GM12878 (cell line): ENCODE measurements around the gene ZFYVE19. TPM values are rescaled to one million over a fixed set of nuclear protein-coding genes. Genes with fewer than 3 reads are reported as not detected.

Source experiments
- ATAC-seq: fragments of 200-7000 bp; cut with Tn5 transposase; 3 replicates; pipeline ENCODE4 v1.9.1; 2020; ENCODE audit warnings: mild to moderate bottlenecking, moderate library complexity
- BruUV-seq: library from RNA; stranded (reverse); fragments of 400-500 nt; replicated peaks from 2 replicates; lab custom pipeline; 2021; lab: Mats Ljungman, UMichigan
- CTCF ChIA-PET: fragments of 300-600 bp; sonication (Branson Sonifier 250); formaldehyde crosslinking; extraction: SDS; loops from one replicate; lab custom pipeline; 2021; ENCODE audit warnings: inconsistent platforms; lab: Yijun Ruan, JAX
- POLR2A ChIA-PET: fragments of 350-600 bp; formaldehyde crosslinking; extraction: SDS; loops from one replicate; lab custom pipeline; 2021; ENCODE audit warnings: inconsistent platforms; lab: Charles Lee
- RAD21 ChIA-PET: fragments of 300-600 bp; sonication (Branson Sonifier 250); formaldehyde crosslinking; loops from one replicate; lab custom pipeline; 2023; ENCODE audit warnings: antibody characterized with exemption; ENCODE audit not compliant: unreplicated experiment; lab: Charles Lee
- SMC1A ChIA-PET: fragments of 300-600 bp; sonication (Branson Sonifier 250); formaldehyde crosslinking; loops from one replicate; lab custom pipeline; 2023; ENCODE audit not compliant: unreplicated experiment, uncharacterized antibody; lab: Charles Lee
- DNase-seq: peaks from one replicate; pipeline ENCODE4 v3.0.0-alpha.2; 2011; ENCODE audit warnings: low read depth, low spot score
- FAIRE-seq: peaks from 3 replicates; lab custom pipeline; 2011; peaks lifted over from hg19 to GRCh38; lab: Jason Lieb, UNC
- H2AFZ ChIP-seq: 2 replicates; pipeline ENCODE4 v1.6.0; 2011; ENCODE audit warnings: low read depth, low read length, control low read depth; ENCODE audit not compliant: control insufficient read depth
- H3K27ac ChIP-seq: 2 replicates; pipeline ENCODE4 v1.5.1; 2011; ENCODE audit warnings: control low read depth; ENCODE audit not compliant: control insufficient read depth, insufficient read depth
- H3K27me3 ChIP-seq, 2 experiments: replicated peaks in 1 of 2; 2 replicates each; pipeline versions ENCODE4 v1.6.0 to v1.6.1; 2011; ENCODE audit warnings: low read length in 1 of 2; ENCODE audit not compliant: control insufficient read depth in 2 of 2, insufficient read depth in 2 of 2
- H3K36me3 ChIP-seq, 2 experiments: 2 replicates each; pipeline ENCODE4 v1.5.1; 2011; ENCODE audit warnings: low read length in 1 of 2; ENCODE audit not compliant: control insufficient read depth in 2 of 2, insufficient read depth in 2 of 2
- H3K4me1 ChIP-seq: 2 replicates; pipeline ENCODE4 v1.6.1; 2011; ENCODE audit warnings: mild to moderate bottlenecking, low read length, moderate library complexity, mixed read lengths; ENCODE audit not compliant: control insufficient read depth, insufficient read depth
- H3K4me2 ChIP-seq: 2 replicates; pipeline ENCODE4 v1.6.0; 2011; ENCODE audit warnings: control low read depth; ENCODE audit not compliant: control insufficient read depth, insufficient read depth
- H3K4me3 ChIP-seq: fragments of 200-600 bp; sonication (generic); 2 replicates; pipeline ENCODE4 v1.5.1; 2016
- H3K79me2 ChIP-seq: 2 replicates; pipeline ENCODE4 v1.6.0; 2011; ENCODE audit warnings: low read length; ENCODE audit not compliant: control insufficient read depth, insufficient read depth
- H3K9ac ChIP-seq: 2 replicates; pipeline ENCODE4 v1.8.0; 2011; ENCODE audit warnings: low read length, control low read depth, mixed read lengths; ENCODE audit not compliant: control insufficient read depth, insufficient read depth
- H3K9me3 ChIP-seq: replicated peaks from 3 replicates; pipeline ENCODE4 v1.5.1; 2011; ENCODE audit warnings: mild to moderate bottlenecking, low read length; ENCODE audit not compliant: control insufficient read depth, insufficient read depth
- H4K20me1 ChIP-seq: 2 replicates; pipeline ENCODE4 v1.6.0; 2011; ENCODE audit not compliant: control insufficient read depth, insufficient read depth
- CTCF ChIP-seq, 3 experiments: IDR thresholded peaks in 2 of 3; conservative IDR thresholded peaks in 1 of 3; 2 replicates each; pipeline ENCODE4 v1.5.1; 2011; ENCODE audit warnings: low read depth in 3 of 3, low read length in 3 of 3, mild to moderate bottlenecking in 3 of 3, control low read depth in 2 of 3, moderate library complexity in 2 of 3, inconsistent platforms in 1 of 3, mixed read lengths in 1 of 3; ENCODE audit not compliant: control insufficient read depth in 2 of 3, insufficient read depth in 1 of 3; ENCODE audit errors: extremely low read depth in 1 of 3
- ESRRA ChIP-seq: IDR thresholded peaks from 2 replicates; pipeline ENCODE4 v1.6.1; 2012; ENCODE audit warnings: mild to moderate bottlenecking, low read length, improper control_type of control experiment
- IRF5 ChIP-seq: fragments of 450-650 bp; IDR thresholded peaks from 2 replicates; pipeline ENCODE4 v1.6.1; 2017; ENCODE audit warnings: borderline replicate concordance
- KAT2A ChIP-seq: conservative IDR thresholded peaks from 2 replicates; pipeline ENCODE4 v1.6.1; 2011; ENCODE audit warnings: low read depth, low read length; ENCODE audit not compliant: control insufficient read depth
- NFXL1 ChIP-seq: fragments of 450-650 bp; IDR thresholded peaks from 2 replicates; pipeline ENCODE4 v1.6.1; 2017; ENCODE audit warnings: antibody characterized with exemption, mild to moderate bottlenecking, borderline replicate concordance
- POLR2A ChIP-seq: IDR thresholded peaks from 2 replicates; pipeline ENCODE4 v1.6.1; 2011; ENCODE audit warnings: low read depth, mild to moderate bottlenecking, low read length
- YY1 ChIP-seq: IDR thresholded peaks from 2 replicates; pipeline ENCODE4 v1.6.1; 2011; ENCODE audit warnings: low read depth, mild to moderate bottlenecking, low read length
- WGBS: methylation state at CpG from one replicate; pipeline ENCODE4 v1.1.6; 2016; ENCODE audit warnings: low lambda C conversion rate; ENCODE audit not compliant: insufficient replicate concordance, insufficient coverage; ENCODE audit errors: missing lambda C conversion rate; 5-methylcytosine and 5-hydroxymethylcytosine counted together
- in situ Hi-C: fragments of 300-500 bp; cut with MboI; formaldehyde crosslinking; loops from 9 replicates; pipeline ENCODE4 v1.14.3; 2018; ENCODE audit warnings: mixed read lengths
- intact Hi-C: fragments of 100-400 bp; cut with micrococcal nuclease; formaldehyde crosslinking; loops from one replicate; pipeline ENCODE4 v1.14.2; 2022; ENCODE audit not compliant: unreplicated experiment
- polyA plus RNA-seq, 11 experiments: library from polyadenylated mRNA; depleted of rRNA in 4 of 11; unstranded in 6 of 11; stranded (reverse) in 5 of 11; fragments of >200 nt; fragmentation: Nextera tagmentation in 4 of 11; fragmentation: Illumina TruSeq in 1 of 11; extraction: Ambion mirVana in 4 of 11; extraction: Trizol in 1 of 11; gene quantifications; 1 replicate in 1 of 11; 2 replicates in 10 of 11; pipeline versions ENCODE4 v1.2.1 to v1.2.3, GENCODE V29; 2011 to 2016; ENCODE audit warnings: inconsistent platforms in 2 of 11, missing spikeins in 2 of 11, low read depth in 1 of 11
- total RNA-seq, 4 experiments: library from RNA; depleted of rRNA in 3 of 4; stranded (reverse); fragments of >200 nt in 3 of 4; fragmentation: Illumina TruSeq in 1 of 4; extraction: Trizol in 1 of 4; gene quantifications; 2 replicates each; pipeline versions ENCODE4 v1.2.1 to v1.2.3, GENCODE V29; 2013 to 2021
- TF ChIP-seq, protein P1 (sequence below): fragments of 450-650 bp; IDR thresholded peaks from 2 replicates; pipeline ENCODE4 v1.6.1; 2016; ENCODE audit warnings: mild to moderate bottlenecking
- TF ChIP-seq, protein P2 (sequence below): fragments of 450-650 bp; IDR thresholded peaks from 2 replicates; pipeline ENCODE4 v1.6.1; 2017; ENCODE audit warnings: mild to moderate bottlenecking, low read depth, inconsistent platforms; ENCODE audit not compliant: poor library complexity, severe bottlenecking

ZFYVE19 gene
- total and polyA plus RNA-seq, 10 of the 15 experiments (the other 5 are each of a cell fraction or from before 2014, with no cell fraction given): 1.7 to 36.3 (median 17.0) TPM

DNA sequence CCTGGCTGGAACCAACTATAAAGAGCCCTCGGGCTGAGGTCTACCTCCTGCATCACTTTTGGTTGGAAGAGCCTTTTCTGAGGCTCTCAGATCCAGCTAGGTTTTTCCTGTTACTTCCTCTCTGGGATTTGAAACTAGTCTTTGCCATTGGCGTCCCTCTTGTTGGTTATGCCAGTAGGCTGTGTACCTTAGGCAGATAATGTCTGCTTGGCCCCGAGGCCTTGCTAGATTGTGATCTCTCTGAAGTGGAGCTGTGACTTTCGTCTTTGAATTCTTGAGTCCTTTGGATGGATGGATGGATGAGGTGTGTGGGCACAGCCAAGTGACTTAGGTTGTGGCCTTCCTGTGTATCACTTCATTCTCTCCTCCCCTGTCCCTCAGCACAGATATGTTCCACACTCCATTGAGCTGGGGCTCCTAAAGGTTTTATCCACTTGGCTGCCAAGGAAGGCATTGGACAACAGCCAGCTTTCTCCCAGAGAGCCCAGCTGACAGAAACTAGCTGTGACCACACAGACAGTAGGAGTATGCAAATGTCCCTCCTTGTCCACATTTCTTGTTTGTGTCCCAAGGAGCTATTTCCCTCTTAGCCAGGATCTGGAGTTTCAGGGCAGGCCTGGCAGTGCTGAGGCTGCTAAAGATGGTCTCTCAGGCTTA is 8.3 kb downstream of the ZFYVE19 start:
- no peaks in the 10 kb centered on the region for H3K79me2 ChIP-seq
- FAIRE-seq (no peak), ATAC-seq (no peak), DNase-seq (no peak)
- POLR2A ChIA-PET: interaction anchor here (0.6 kb wide), 1 partner anchor 514 kb away, joined by 9 read pairs; no protein-coding TSS in a partner anchor
- in situ Hi-C loops (no loop called here), intact Hi-C loops (no loop called here)
- no peak overlapping the region for H2AFZ ChIP-seq
- H3K9me3 ChIP-seq: no peaks in the 10 kb centered on the region
- no peaks in the 10 kb centered on the region for H3K4me1 ChIP-seq
- TF ChIP-seq POLR2A (no peak), CTCF (IDR thresholded peaks at IDR 0.05 in 2 of 3, conservative IDR thresholded peaks at IDR 0.05 in 1 of 3; ENCODE audit: control insufficient read depth in 2 of 3, extremely low read depth in 1 of 3, insufficient read depth in 1 of 3, low read depth in 3 of 3, low read length in 3 of 3) (no peak), NFXL1 (no peak), KAT2A (no peak), ESRRA (no peak), IRF5 (no peak), YY1 (no peak)
- TF ChIP-seq, protein P1, sequence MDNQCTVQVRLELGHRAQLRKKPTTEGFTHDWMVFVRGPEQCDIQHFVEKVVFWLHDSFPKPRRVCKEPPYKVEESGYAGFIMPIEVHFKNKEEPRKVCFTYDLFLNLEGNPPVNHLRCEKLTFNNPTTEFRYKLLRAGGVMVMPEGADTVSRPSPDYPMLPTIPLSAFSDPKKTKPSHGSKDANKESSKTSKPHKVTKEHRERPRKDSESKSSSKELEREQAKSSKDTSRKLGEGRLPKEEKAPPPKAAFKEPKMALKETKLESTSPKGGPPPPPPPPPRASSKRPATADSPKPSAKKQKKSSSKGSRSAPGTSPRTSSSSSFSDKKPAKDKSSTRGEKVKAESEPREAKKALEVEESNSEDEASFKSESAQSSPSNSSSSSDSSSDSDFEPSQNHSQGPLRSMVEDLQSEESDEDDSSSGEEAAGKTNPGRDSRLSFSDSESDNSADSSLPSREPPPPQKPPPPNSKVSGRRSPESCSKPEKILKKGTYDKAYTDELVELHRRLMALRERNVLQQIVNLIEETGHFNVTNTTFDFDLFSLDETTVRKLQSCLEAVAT: no peak
- TF ChIP-seq, protein P2, sequence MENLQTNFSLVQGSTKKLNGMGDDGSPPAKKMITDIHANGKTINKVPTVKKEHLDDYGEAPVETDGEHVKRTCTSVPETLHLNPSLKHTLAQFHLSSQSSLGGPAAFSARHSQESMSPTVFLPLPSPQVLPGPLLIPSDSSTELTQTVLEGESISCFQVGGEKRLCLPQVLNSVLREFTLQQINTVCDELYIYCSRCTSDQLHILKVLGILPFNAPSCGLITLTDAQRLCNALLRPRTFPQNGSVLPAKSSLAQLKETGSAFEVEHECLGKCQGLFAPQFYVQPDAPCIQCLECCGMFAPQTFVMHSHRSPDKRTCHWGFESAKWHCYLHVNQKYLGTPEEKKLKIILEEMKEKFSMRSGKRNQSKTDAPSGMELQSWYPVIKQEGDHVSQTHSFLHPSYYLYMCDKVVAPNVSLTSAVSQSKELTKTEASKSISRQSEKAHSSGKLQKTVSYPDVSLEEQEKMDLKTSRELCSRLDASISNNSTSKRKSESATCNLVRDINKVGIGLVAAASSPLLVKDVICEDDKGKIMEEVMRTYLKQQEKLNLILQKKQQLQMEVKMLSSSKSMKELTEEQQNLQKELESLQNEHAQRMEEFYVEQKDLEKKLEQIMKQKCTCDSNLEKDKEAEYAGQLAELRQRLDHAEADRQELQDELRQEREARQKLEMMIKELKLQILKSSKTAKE: no peak
- H3K27ac ChIP-seq: no peak overlapping the region
- BruUV-seq: no TSS peak
- no peak overlapping the region for H3K4me2 ChIP-seq
- H3K36me3 ChIP-seq: peaks cover 0 to 8% of the 10 kb centered on the region in 2 experiments; a peak in 3 of 4 replicates
- no peaks in the 10 kb centered on the region for H4K20me1 ChIP-seq
- H3K9ac ChIP-seq: no peak overlapping the region
- RAD21 ChIA-PET: no interaction called here
- CTCF ChIA-PET: no interaction called here
- 92% methylated on average over 4 of the region's 4 CpGs for WGBS
- no peaks in the 10 kb centered on the region for H3K27me3 ChIP-seq
- SMC1A ChIA-PET: interaction anchor here (1.4 kb wide), 1 partner anchor 26 kb away, joined by 5 read pairs; no protein-coding TSS in a partner anchor
- no peak overlapping the region for H3K4me3 ChIP-seq
